HUDEP-2 (cell line): ENCODE data around the gene NAPEPLD.
"Not testable (repeated sequence)": the region's sequence is repeated elsewhere in the genome, so short reads cannot be mapped to it uniquely, and the experiment has no call there.

Source experiments
- DNase-seq, 76 experiments: peaks; one replicate each; lab custom pipeline; 2025; ENCODE audit not compliant: unreplicated experiment in 76 of 76; lab: John Stamatoyannopoulos, UW

The NAPEPLD gene

DNA sequence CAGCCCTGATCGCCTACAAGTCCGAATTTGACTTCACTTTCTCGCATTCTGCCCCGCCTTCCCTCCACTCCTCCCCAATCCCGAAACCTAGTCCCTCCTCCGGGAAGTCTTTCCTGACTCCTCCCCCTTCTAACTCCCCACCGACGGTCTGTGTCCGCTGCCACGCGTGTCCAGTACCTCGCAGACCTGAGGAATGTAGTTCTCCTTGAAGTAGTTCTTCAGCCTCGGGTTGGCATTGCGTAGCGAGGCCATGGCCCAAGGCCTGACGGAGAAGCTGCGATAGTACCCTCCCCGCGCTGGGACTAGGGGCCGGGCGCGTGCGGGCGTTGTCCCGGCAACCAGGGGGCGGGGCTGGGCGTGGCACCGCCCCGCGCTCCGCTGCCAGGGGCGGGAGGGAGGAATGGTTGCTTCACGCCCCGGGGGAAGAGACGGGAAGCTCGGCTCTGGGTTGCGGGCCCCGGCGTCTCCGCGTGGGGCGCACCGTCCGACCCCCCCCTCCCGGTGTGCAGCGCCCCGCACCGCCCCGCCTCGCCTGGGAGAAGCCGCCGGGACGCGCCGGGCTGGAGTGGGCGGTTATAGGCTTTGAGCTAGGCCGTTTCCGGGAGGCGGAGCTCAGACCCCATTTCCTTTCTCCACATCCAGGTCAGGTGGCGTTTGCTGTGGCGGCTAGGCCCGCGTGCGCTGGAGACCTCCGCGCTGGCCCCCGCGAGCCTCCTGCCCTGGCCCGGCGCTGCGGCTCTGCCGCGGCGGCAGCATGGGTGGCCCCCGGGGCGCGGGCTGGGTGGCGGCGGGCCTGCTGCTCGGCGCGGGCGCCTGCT is 74.2 kb downstream of the NAPEPLD start, which contains the start of the genes ARMC10 and FBXL13:
Gene ARMC10, plus strand, starts transcription at position 622 of the 818 bp plus-strand sequence. Its CDS starts 133 bp downstream, at position 755.
Gene FBXL13, minus strand, starts transcription at position 278 of the 818 bp plus-strand sequence.
- peak in 74 of 76 experiments; percentile 41 to 97 (median 88) for DNase-seq

DNA sequence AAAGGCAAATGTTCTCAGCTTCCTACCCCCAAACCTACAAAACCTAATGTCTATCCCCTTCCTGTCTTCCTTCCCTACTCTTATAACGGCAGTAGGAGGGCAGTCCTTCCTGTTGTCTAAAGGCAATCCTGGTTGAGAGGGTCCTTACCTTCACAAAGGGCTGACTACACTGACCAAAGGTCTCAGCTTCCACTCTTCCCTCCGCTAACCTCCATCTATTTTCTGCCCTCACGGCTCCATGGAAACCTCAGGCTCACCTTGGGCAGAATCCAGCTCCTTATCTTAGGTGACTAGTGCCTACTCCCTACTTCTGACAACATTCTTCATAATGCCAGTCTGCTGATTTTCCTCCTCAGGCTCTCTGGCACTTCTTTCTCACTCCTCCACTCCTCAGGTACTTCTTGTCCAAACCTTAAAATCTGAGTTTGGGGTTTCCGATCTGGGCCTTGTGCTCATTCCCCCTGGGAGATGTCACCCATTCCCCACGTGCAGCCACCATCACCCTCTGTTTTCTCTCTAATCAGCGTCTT is 74.8 kb downstream of the NAPEPLD start:
- DNase-seq: peak in 1 of 76 experiments; percentile 41

DNA sequence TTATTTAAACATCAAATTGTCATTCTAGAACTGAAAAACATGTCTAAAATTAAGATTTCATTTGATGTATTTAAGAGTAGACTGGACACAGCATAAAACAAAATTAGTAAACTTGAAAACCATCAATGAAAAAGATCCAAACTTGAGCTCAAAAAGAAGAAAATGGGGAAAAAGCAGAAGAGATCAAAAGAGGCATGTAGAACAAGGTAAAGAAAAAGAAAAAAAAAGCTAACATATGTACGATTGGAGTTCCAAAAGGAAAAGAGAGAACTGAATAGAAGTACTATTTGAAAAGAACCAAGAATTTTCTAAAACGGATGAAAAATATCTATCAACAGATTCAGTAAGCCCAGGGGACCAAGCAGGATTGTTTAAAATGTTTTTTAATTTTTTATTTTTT is 77.9 kb downstream of the NAPEPLD start:
- no peak for DNase-seq

- DNase-seq: no peak
Observed at GRCh38 chr7:103068414-103069403, 80.2 kb downstream of the NAPEPLD start.

DNA sequence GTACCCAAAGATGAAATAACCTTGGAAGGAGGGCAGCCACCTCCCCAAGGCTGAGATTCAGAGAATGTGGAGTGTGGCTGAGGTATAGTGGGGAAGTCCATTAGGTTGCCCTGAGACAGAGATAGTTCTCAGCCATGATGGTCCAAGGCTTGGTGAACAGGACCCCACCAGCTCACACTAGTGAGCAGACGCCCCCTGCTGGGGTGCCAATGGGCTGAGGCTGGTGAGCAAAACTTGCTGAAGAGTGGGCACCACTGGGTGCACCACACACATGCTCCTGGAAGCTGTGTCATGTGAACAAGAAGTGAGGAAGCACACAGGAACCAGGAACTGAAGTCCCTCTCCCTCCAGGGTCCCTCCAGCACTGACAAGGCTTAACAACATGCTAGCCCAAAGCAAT is 83.2 kb downstream of the NAPEPLD start:
- DNase-seq: peak in 43 of 76 experiments; percentile 3 to 49 (median 26)

GRCh38 chr7:103063895-103064294 is 85.0 kb downstream of the NAPEPLD start:
- DNase-seq: no peak

- DNase-seq: no peak
Observed at GRCh38 chr7:103059471-103059870, 89.4 kb downstream of the NAPEPLD start.

GRCh38 chr7:103058122-103058521 is 90.8 kb downstream of the NAPEPLD start:
- no peak for DNase-seq

GRCh38 chr7:103056006-103056405 is 92.9 kb downstream of the NAPEPLD start:
- DNase-seq: not testable (repeated sequence)

GRCh38 chr7:103051519-103051918 is 97.4 kb downstream of the NAPEPLD start:
- no peak for DNase-seq
